ENCODE results near the gene PLA2G2D.

- TF ChIP-seq ZNF777 (tag by site-specific recombination; IDR thresholded peaks at IDR 0.05; ENCODE audit: borderline replicate concordance) = no peak
- TF ChIP-seq ZNF423 (tag by site-specific recombination; IDR thresholded peaks at IDR 0.05) = no peak
- TF ChIP-seq ZBTB8A (tag by site-specific recombination; IDR thresholded peaks at IDR 0.05) = no peak
- no peak for TF ChIP-seq ZNF23 (tag by site-specific recombination; IDR thresholded peaks at IDR 0.05; ENCODE audit: borderline replicate concordance)
- no peak for TF ChIP-seq ZNF76 (tag by site-specific recombination; IDR thresholded peaks at IDR 0.05; ENCODE audit: borderline replicate concordance, low read depth)
- no peak for TF ChIP-seq CTCF (tag by site-specific recombination; IDR thresholded peaks at IDR 0.05)
- no peak for TF ChIP-seq YY1 (tag by site-specific recombination; IDR thresholded peaks at IDR 0.05)
- TF ChIP-seq OSR2 (tag by site-specific recombination; IDR thresholded peaks at IDR 0.05) = no peak
Observed at GRCh38 chr1:20099533-20099932, 19.8 kb downstream of the PLA2G2D start.

Measured in HEK293 (cell line).